Measurements from ENCODE around the gene SPATC1L. TPM values are rescaled to one million over a fixed set of nuclear protein-coding genes. Genes with fewer than 3 reads are reported as not detected.
A peak's percentile ranks its signal among the peaks of the same experiment; 100 is the strongest.
"Not testable (repeated sequence)": the region's sequence is repeated elsewhere in the genome, so short reads cannot be mapped to it uniquely, and the experiment has no call there.

The SPATC1L gene
- total RNA-seq, 2 experiments from 2014 or later = 23.2 to 24.2 TPM

- TF ChIP-seq CTCF (IDR thresholded peaks at IDR 0.05) = no peak
- intact Hi-C loops (cut with micrococcal nuclease) = no loop called here
- peak overlapping the region; percentile 46 for H3K27ac Mint-ChIP-seq
- H3K4me1 Mint-ChIP-seq (ENCODE audit: low read depth) = peaks cover 12% of the 10 kb centered on the region
- no peaks in the 10 kb centered on the region for H3K9me3 Mint-ChIP-seq
- no peaks in the 10 kb centered on the region for H3K27me3 Mint-ChIP-seq
- ChIA-PET CTCF (interaction anchor here (0.8 to 3.8 kb wide), 7 partner anchors 11 to 170 kb away, joined by 3 to 50 read pairs (median 7); partner anchors contain the start of genes MCM3AP and YBEY), POLR2A (interaction anchor here (2.6 kb wide), 1 partner anchor 169 kb away, joined by 15 read pairs; no protein-coding TSS in a partner anchor)
- ATAC-seq = no peak
- H3K4me3 Mint-ChIP-seq = no peak overlapping the region
- H3K36me3 Mint-ChIP-seq (ENCODE audit: low read depth) = no peaks in the 10 kb centered on the region
- DNase-seq = no peak
These were observed 42.3 kb downstream of the SPATC1L start for GRCh38 chr21:46141767-46142581.

- POLR2A ChIA-PET; H3K4me3 Mint-ChIP-seq; intact Hi-C loops (cut with micrococcal nuclease); H3K27ac Mint-ChIP-seq; H3K9me3 Mint-ChIP-seq; H3K36me3 Mint-ChIP-seq (ENCODE audit: low read depth); ATAC-seq; DNase-seq; H3K27me3 Mint-ChIP-seq: not testable (repeated sequence)
- H3K4me1 Mint-ChIP-seq (ENCODE audit: low read depth) = peaks cover 12% of the 10 kb centered on the region
- CTCF ChIA-PET = interaction anchor here (3.8 kb wide), 1 partner anchor 169 kb away, joined by 50 read pairs; no protein-coding TSS in a partner anchor
These were observed 43.8 kb downstream of the SPATC1L start for GRCh38 chr21:46140352-46141003.

GRCh38 chr21:46139686-46140085 is 44.6 kb downstream of the SPATC1L start:
- H3K9me3 Mint-ChIP-seq = no peaks in the 10 kb centered on the region
- POLR2A ChIA-PET = no interaction called here
- no peaks in the 10 kb centered on the region for H3K36me3 Mint-ChIP-seq (ENCODE audit: low read depth)

GRCh38 chr21:46138383-46138970 is 45.8 kb downstream of the SPATC1L start:
- CTCF ChIA-PET = no interaction called here
- Mint-ChIP-seq H3K4me3 (no peak overlapping the region), H3K36me3 (ENCODE audit: low read depth) (no peaks in the 10 kb centered on the region), H3K9me3 (no peaks in the 10 kb centered on the region), H3K4me1 (ENCODE audit: low read depth) (peaks cover 7% of the 10 kb centered on the region), H3K27me3 (no peaks in the 10 kb centered on the region), H3K27ac (no peak overlapping the region)
- DNase-seq (no peak), ATAC-seq (no peak)
- intact Hi-C loops (cut with micrococcal nuclease) = no loop called here
- TF ChIP-seq CTCF (IDR thresholded peaks at IDR 0.05) = no peak
- POLR2A ChIA-PET = interaction anchor here (0.6 kb wide), 1 partner anchor 128 kb away, joined by 4 read pairs; no protein-coding TSS in a partner anchor

More at GRCh38 chr21:46139686-46140085, 44.6 kb downstream of the SPATC1L start:
- ATAC-seq (no peak), DNase-seq (no peak)
- H3K4me1 Mint-ChIP-seq (ENCODE audit: low read depth) = peaks cover 10% of the 10 kb centered on the region
- H3K27ac Mint-ChIP-seq = no peak overlapping the region
- no peak for TF ChIP-seq CTCF (IDR thresholded peaks at IDR 0.05)
- CTCF ChIA-PET = no interaction called here
- H3K27me3 Mint-ChIP-seq = no peaks in the 10 kb centered on the region
- no peak overlapping the region for H3K4me3 Mint-ChIP-seq
- intact Hi-C loops (cut with micrococcal nuclease) = no loop called here

GRCh38 chr21:46137908-46138307 is 46.4 kb downstream of the SPATC1L start:
- H3K4me3 Mint-ChIP-seq = no peak overlapping the region
- no peaks in the 10 kb centered on the region for H3K9me3 Mint-ChIP-seq
- ChIA-PET POLR2A (interaction anchor here (0.6 kb wide), 1 partner anchor 129 kb away, joined by 4 read pairs; no protein-coding TSS in a partner anchor), CTCF (no interaction called here)
- intact Hi-C loops (cut with micrococcal nuclease) = no loop called here
- DNase-seq (no peak), ATAC-seq (no peak)
- H3K4me1 Mint-ChIP-seq (ENCODE audit: low read depth) = peaks cover 5% of the 10 kb centered on the region
- no peak overlapping the region for H3K27ac Mint-ChIP-seq
- no peak for TF ChIP-seq CTCF (IDR thresholded peaks at IDR 0.05)
- H3K27me3 Mint-ChIP-seq = no peaks in the 10 kb centered on the region
- no peaks in the 10 kb centered on the region for H3K36me3 Mint-ChIP-seq (ENCODE audit: low read depth)

All from activated CD8-positive, alpha-beta T cell treated with anti-CD3 and anti-CD28 coated beads for 36 hours (primary cell).